HepG2 (cell line): Measurements from ENCODE around the gene CTDNEP1. TPM values are rescaled to one million over a fixed set of nuclear protein-coding genes. Genes with fewer than 3 reads are reported as not detected.

ENCODE experiments used
- ATF1 ChIP-seq: IDR thresholded peaks from 2 replicates; pipeline ENCODE4 v1.6.1; 2016; ENCODE audit warnings: mild to moderate bottlenecking, control low read depth
- CBX5 ChIP-seq: sonication (generic); formaldehyde crosslinking; IDR thresholded peaks from 2 replicates; pipeline ENCODE4 v1.4.0; 2020; ENCODE audit warnings: missing genetic modification reagents, borderline replicate concordance
- DRAP1 ChIP-seq: IDR thresholded peaks from 2 replicates; pipeline ENCODE4 v1.6.1; 2016; ENCODE audit warnings: missing genetic modification reagents, missing compliant biosample characterization
- HMGA1 ChIP-seq: sonication (generic); formaldehyde crosslinking; conservative IDR thresholded peaks from 2 replicates; pipeline ENCODE4 v1.4.0; 2020; ENCODE audit warnings: missing genetic modification reagents
- KDM3A ChIP-seq: IDR thresholded peaks from 2 replicates; pipeline ENCODE4 v1.6.1; 2018; ENCODE audit warnings: low read depth, missing compliant biosample characterization
- KDM5A ChIP-seq: fragments of 200-600 bp; sonication (generic); IDR thresholded peaks from 2 replicates; pipeline ENCODE4 v1.7.0; 2018; ENCODE audit warnings: antibody characterized with exemption, mild to moderate bottlenecking, low read length, borderline replicate concordance
- MLX ChIP-seq: IDR thresholded peaks from 2 replicates; pipeline ENCODE4 v1.6.1; 2016
- NFYC ChIP-seq: IDR thresholded peaks from 2 replicates; pipeline ENCODE4 v1.6.1; 2016; ENCODE audit warnings: missing genetic modification reagents, missing compliant biosample characterization
- PPARG ChIP-seq: conservative IDR thresholded peaks from 2 replicates; pipeline ENCODE4 v1.6.1; 2016; ENCODE audit warnings: missing biosample characterization, missing genetic modification reagents
- SAFB2 ChIP-seq: sonication (generic); formaldehyde crosslinking; IDR thresholded peaks from 2 replicates; pipeline ENCODE4 v1.5.1; 2020; ENCODE audit warnings: missing genetic modification reagents, low read depth, mild to moderate bottlenecking, borderline replicate concordance
- SCMH1 ChIP-seq: sonication (generic); formaldehyde crosslinking; IDR thresholded peaks from 2 replicates; pipeline ENCODE4 v1.9.0; 2021; ENCODE audit warnings: missing genetic modification reagents, mild to moderate bottlenecking, borderline replicate concordance
- SMARCC2 ChIP-seq: fragments of 450-650 bp; IDR thresholded peaks from 2 replicates; pipeline ENCODE4 v1.6.1; 2017; ENCODE audit warnings: antibody characterized with exemption, mild to moderate bottlenecking
- SOX6 ChIP-seq, 2 experiments: fragments of 450-650 bp in 1 of 2; sonication (generic) in 1 of 2; formaldehyde crosslinking in 1 of 2; IDR thresholded peaks; 2 replicates each; pipeline versions ENCODE4 v1.4.0 to v1.6.1; 2017 to 2020; ENCODE audit warnings: antibody characterized with exemption in 1 of 2, mild to moderate bottlenecking in 1 of 2, missing genetic modification reagents in 1 of 2
- U2AF1 ChIP-seq: fragments of 200-400 bp; formaldehyde crosslinking; optimal IDR thresholded peaks from 2 replicates; pipeline ENCODE3; 2017; ENCODE audit warnings: mild to moderate bottlenecking, low read depth, low read length
- ZFP36L1 ChIP-seq: sonication (generic); formaldehyde crosslinking; IDR thresholded peaks from 2 replicates; pipeline ENCODE4 v1.8.0; 2022; ENCODE audit warnings: mild to moderate bottlenecking, missing genetic modification reagents, moderate library complexity
- ZFP82 ChIP-seq: sonication (generic); formaldehyde crosslinking; IDR thresholded peaks from 2 replicates; pipeline ENCODE4 v1.5.1; 2020; ENCODE audit warnings: mild to moderate bottlenecking, missing genetic modification reagents, borderline replicate concordance
- ZKSCAN8 ChIP-seq: IDR thresholded peaks from 2 replicates; pipeline ENCODE4 v1.6.1; 2016; ENCODE audit warnings: borderline replicate concordance, missing genetic modification reagents, missing compliant biosample characterization
- ZNF101 ChIP-seq: sonication (generic); formaldehyde crosslinking; IDR thresholded peaks from 2 replicates; pipeline ENCODE4 v1.4.0; 2020; ENCODE audit warnings: mild to moderate bottlenecking, low read depth, missing genetic modification reagents, borderline replicate concordance
- ZNF33B ChIP-seq: sonication (generic); formaldehyde crosslinking; IDR thresholded peaks from 2 replicates; pipeline ENCODE4 v1.5.1; 2020; ENCODE audit warnings: mild to moderate bottlenecking, missing genetic modification reagents
- ZNF414 ChIP-seq: sonication (generic); formaldehyde crosslinking; IDR thresholded peaks from 2 replicates; pipeline ENCODE4 v1.5.0; 2020; ENCODE audit warnings: missing genetic modification reagents
- ZNF512 ChIP-seq: sonication (generic); formaldehyde crosslinking; IDR thresholded peaks from 2 replicates; pipeline ENCODE4 v1.4.0; 2020; ENCODE audit warnings: mild to moderate bottlenecking, missing genetic modification reagents
- ZNF546 ChIP-seq: sonication (generic); formaldehyde crosslinking; conservative IDR thresholded peaks from 2 replicates; pipeline ENCODE4 v1.8.1; 2023; ENCODE audit warnings: mild to moderate bottlenecking, missing genetic modification reagents
- ZNF75D ChIP-seq: sonication (generic); formaldehyde crosslinking; IDR thresholded peaks from 2 replicates; pipeline ENCODE4 v1.8.1; 2023; ENCODE audit warnings: missing genetic modification reagents, mild to moderate bottlenecking, borderline replicate concordance
- polyA plus RNA-seq, 8 experiments: library from polyadenylated mRNA; depleted of rRNA in 3 of 8; stranded (reverse) in 7 of 8; unstranded in 1 of 8; fragments of >200 nt; fragmentation: Illumina TruSeq in 4 of 8; extraction: Trizol in 4 of 8; gene quantifications; 2 replicates each; pipeline versions ENCODE4 v1.2.1 to v1.2.3, GENCODE V29; 2011 to 2016; ENCODE audit warnings: low read depth in 4 of 8, missing spikeins in 1 of 8, mixed read lengths in 1 of 8; ENCODE audit not compliant: insufficient read depth in 1 of 8
- total RNA-seq, 5 experiments: library from RNA; depleted of rRNA; stranded (reverse); fragments of >200 nt; fragmentation: Illumina TruSeq; extraction: Trizol; gene quantifications; 2 replicates each; pipeline ENCODE4 v1.2.3, GENCODE V29; 2016; ENCODE audit warnings: low read depth in 1 of 5
- TF ChIP-seq, protein P1 (sequence below): sonication (generic); formaldehyde crosslinking; IDR thresholded peaks from 2 replicates; pipeline ENCODE4 v1.4.0; 2020; ENCODE audit warnings: mild to moderate bottlenecking, missing genetic modification reagents
- TF ChIP-seq, protein P2 (sequence below): IDR thresholded peaks from 2 replicates; pipeline ENCODE4 v1.6.1; 2018; ENCODE audit warnings: missing genetic modification reagents

CTDNEP1 gene
- total and polyA plus RNA-seq, 2 of the 13 experiments (the other 11 are each of a cell fraction or from before 2014, with no cell fraction given): 19.8 to 118 TPM

- no peak for TF ChIP-seq ZNF101 (CRISPR knock-in tag)
- no peak for TF ChIP-seq SOX6 (IDR thresholded peaks at IDR 0.05)
- peak; percentile 15; the same call in 1 of the 2 replicates for TF ChIP-seq SOX6 (CRISPR knock-in tag; IDR thresholded peaks at IDR 0.05)
- TF ChIP-seq ZNF512 (CRISPR knock-in tag): no peak
- TF ChIP-seq ZNF546 (CRISPR knock-in tag): no peak
- peak; percentile 65 for TF ChIP-seq DRAP1
- no peak for TF ChIP-seq ZNF75D
- no peak for TF ChIP-seq HMGA1 (CRISPR knock-in tag)
- no peak for TF ChIP-seq ZFP36L1 (CRISPR knock-in tag)
- TF ChIP-seq SMARCC2: no peak
- TF ChIP-seq SAFB2 (CRISPR knock-in tag): peak; percentile 98
- peak; percentile 93; the same call in 1 of the 2 replicates for TF ChIP-seq MLX (CRISPR knock-in tag)
- TF ChIP-seq ATF1 (CRISPR knock-in tag): no peak
- TF ChIP-seq CBX5 (CRISPR knock-in tag): peak; percentile 71; the same call in 1 of the 2 replicates
- TF ChIP-seq KDM3A (CRISPR knock-in tag): peak; percentile 43; the same call in 1 of the 2 replicates
- TF ChIP-seq U2AF1: no peak
- no peak; the same call in 1 of the 2 replicates for TF ChIP-seq ZKSCAN8 (CRISPR knock-in tag)
- no peak for TF ChIP-seq ZNF414
- TF ChIP-seq, protein P1, sequence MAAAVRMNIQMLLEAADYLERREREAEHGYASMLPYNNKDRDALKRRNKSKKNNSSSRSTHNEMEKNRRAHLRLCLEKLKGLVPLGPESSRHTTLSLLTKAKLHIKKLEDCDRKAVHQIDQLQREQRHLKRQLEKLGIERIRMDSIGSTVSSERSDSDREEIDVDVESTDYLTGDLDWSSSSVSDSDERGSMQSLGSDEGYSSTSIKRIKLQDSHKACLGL (CRISPR knock-in tag): no peak
- 0 out of 2 replicates have a peak, but pooled peaks have one; percentile 33 for TF ChIP-seq ZNF33B
- TF ChIP-seq NFYC (CRISPR knock-in tag): peak; percentile 52; the same call in 1 of the 2 replicates
- TF ChIP-seq PPARG: no peak; the same call in 1 of the 2 replicates
- TF ChIP-seq SCMH1 (CRISPR knock-in tag): no peak
- TF ChIP-seq, protein P2, sequence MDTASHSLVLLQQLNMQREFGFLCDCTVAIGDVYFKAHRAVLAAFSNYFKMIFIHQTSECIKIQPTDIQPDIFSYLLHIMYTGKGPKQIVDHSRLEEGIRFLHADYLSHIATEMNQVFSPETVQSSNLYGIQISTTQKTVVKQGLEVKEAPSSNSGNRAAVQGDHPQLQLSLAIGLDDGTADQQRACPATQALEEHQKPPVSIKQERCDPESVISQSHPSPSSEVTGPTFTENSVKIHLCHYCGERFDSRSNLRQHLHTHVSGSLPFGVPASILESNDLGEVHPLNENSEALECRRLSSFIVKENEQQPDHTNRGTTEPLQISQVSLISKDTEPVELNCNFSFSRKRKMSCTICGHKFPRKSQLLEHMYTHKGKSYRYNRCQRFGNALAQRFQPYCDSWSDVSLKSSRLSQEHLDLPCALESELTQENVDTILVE (CRISPR knock-in tag): peak; percentile 86
- peak; percentile 96 for TF ChIP-seq KDM5A
- peak; percentile 80; the same call in 1 of the 2 replicates for TF ChIP-seq ZFP82 (CRISPR knock-in tag)
Measured at GRCh38 chr17:7234083-7234951, 17.2 kb downstream of the CTDNEP1 start, which contains the start of gene DVL2 (continued).
